HG03196 (cell line): ENCODE results near the gene YY1.
"Not testable (repeated sequence)": the region's sequence is repeated elsewhere in the genome, so short reads cannot be mapped to it uniquely, and the experiment has no call there.

ENCODE experiments used
- ATAC-seq: cut with Tn5 transposase; IDR thresholded peaks from one replicate; pipeline ENCODE4 v1.9.1; 2021; ENCODE audit not compliant: unreplicated experiment

Gene YY1

DNA sequence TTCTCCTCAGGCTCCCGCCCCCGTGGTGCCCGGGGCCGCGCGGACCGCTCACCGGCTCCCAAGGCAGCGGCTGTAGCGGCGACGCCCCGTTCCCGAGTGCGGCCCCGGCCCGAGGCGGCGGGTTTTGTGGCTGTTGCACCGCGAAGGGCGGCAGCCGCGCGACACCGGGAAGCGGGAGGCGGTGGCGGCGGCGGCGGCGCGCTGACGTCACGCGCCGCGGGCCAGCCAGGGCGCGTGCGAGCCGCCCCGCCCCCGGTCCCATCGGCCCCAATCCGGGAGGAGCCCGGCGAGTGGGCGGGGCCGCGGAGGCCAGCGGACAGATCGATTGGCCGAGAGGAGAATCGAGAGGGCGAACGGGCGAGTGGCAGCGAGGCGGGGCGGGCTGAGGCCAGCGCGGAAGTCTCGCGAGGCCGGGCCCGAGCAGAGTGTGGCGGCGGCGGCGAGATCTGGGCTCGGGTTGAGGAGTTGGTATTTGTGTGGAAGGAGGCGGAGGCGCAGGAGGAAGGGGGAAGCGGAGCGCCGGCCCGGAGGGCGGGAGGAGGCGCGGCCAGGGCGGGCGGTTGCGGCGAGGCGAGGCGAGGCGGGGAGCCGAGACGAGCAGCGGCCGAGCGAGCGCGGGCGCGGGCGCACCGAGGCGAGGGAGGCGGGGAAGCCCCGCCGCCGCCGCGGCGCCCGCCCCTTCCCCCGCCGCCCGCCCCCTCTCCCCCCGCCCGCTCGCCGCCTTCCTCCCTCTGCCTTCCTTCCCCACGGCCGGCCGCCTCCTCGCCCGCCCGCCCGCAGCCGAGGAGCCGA lies at the start of gene YY1:
Gene YY1 (plus strand): TSS at position 726 of the 792 bp plus-strand sequence. CDS start 101 bp downstream, outside the sequence.
- ATAC-seq = peak; percentile 74

DNA sequence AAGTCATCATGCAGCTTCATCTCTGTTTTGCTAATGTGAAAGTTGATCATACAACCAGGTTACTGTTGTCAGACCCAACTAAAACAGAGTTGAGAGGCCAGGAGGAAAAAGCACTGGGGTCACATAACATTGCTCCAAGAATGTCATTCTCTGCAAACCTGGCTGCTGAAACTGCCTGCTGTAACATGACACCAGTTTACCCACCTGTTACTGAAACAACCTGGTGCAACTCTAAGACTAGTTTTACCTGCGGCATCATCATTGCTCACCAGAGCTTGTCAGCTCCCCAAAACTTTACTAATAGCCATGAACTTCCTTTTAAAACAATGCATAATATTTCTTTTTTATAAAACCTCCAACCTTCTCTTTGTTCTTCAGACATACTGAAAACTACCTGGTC lies 48.8 kb upstream of the YY1 start:
- no peak for ATAC-seq

DNA sequence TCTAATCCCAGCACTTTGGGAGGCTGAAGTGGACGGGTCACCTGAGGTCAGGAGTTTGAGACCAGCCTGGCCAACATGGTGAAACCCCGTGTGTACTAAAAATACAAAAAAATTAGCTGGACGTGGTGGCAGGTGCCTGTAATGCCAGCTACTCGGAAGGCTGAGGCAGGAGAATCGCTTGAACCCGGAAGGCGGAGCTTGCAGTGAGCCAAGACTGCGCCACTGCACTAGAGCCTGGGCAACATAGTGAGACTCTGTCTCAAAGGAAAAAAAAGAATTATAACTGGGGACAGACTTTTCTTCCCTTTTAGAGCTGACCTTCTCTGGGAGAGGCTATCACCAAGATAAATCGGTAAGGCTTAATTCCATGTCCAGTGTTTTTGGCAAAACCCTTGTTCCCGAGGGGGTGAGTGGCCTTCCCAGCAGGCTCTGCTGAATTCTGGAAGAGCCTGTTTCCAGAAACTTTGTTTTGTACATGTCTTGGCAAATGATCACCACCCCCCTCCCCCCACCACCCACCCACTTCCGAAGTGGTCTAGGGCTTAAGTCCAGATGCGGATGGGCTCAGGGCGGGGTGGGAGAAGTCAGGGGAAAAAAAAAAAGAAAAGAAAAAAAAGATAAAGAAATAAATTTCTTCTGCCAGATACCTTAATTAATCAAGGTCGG lies 47.2 kb upstream of the YY1 start:
- ATAC-seq = no peak

DNA sequence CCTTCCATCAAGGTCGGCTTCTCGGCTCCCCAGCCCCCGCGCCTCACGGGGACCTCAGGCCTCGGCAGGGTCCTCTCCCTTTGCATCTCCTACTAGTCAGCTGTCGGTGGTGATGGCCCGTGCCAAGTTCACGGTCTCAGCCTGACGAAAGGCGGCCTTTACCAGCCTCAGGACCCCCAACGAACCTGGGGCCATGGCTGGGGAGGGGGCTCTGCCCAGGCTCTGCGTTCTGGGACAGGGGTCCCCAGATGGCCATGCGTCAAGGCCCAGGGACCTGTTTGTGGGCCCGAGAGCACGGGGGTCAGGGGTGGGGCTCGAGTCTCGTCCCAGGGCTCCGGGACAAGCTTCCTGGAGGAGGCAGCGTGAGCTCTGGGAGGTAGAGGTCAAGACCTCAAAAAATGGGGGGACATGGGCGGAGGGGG lies 46.7 kb upstream of the YY1 start:
- ATAC-seq = no peak

DNA sequence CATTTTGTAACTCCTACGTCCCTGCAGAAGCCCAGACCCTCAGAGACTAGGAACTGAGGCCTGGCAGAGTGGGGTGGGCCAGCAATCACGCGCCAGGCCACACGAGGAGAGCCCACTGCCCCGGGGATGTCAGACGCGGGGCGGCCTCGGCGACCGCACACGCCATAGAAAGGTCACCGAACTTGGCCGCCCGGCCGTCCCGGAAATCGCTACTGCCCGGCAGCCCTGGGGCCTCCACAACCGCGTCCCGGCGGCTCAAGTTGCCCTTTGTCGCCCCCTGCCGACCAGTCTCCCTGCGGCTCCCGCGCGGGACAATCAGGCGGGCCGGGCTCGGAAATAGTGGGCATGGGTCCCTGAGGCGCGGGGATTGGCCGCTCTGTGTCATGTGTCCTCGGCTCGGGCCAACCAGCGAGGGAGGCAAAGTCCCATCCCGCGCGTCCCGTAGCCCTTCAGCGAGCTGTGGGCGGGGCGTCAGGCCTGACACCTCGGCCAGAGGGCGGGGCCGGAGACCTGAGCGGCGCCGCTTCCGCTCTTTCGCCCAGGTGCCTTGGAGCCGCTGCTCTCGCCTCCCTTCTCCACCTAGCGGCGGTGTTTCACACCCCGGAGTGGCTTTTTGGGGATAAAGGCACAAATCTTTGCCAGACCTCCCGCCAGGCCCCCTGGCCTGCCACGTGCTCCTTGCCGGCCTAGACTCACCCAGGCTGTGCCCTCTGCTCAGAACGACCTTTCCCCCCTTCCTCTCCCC lies 46.1 kb upstream of the YY1 start:
- peak; percentile 98 for ATAC-seq

DNA sequence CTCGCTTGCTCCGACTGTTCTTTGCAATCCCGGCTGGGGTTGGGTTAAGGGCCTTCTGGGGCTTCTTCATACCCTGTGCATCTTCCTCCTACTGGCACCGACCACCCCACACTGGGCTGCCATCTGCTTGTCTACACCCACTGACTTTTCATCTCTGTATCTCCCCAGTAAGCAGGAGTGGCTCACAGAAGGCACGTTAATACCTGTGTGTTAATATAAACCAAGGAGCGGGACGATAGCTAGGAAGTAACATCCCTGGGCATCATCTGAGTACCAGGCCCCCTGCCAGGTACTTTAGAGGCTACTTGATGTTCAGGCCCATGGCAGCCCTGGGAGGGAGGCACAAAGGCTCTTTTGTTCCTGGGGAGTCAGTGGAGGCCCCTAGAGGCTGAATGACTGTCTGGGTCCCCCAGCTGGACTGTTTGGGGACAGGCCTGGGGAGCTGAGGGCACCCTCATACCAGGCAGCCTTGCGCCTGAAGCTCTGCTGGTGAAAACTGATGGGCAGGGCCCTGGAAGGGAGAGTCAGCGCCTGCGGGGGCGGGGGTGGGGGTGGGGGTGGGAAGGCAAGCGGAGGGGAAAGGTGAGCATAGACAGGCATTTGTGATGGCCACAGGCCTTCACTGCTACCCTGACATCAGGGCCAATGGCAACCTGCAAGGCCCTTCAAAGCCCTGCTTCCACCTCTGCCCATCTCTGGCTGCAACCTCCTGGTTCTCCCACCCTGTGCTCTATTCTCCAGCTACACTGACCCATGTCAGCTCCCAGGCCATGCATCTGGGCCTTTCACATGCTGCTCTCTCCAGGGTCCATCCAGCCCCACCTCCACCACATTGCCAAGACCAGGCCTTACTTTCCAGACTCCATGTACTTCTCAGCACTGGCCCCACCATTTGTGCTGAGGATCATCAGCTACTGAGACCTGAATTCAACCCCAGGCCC lies 45.3 kb upstream of the YY1 start:
- ATAC-seq = no peak

DNA sequence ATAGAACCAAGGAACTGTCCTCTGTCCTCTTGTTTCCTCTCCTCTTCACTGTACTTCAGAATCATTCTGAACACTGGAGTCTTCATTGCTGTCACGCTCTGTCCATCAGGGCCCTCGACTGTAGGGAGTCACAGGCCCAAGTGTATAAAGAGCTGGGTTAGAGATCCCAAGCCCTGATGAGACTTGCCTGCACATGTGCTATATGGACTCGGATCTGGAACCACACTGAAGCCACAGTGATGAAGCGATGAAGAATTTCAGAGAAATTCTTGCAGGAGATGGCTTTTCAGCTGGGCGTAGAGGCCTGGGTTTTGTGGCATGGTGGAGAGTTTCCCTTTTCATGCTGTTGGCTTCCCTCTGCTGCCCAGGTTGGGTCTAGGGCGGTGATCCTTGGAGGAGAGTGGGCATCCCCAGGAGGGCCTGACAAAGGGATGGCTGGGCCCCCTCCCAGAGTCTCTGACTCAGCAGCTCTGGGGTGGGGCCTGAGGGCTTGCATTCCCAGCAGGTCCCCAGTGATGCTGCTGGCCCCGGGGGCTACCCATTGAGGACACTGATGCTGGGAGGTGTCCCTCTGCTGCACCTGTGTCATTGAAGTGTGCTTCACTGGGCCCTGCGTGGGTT lies 39.6 kb upstream of the YY1 start:
- no peak for ATAC-seq

DNA sequence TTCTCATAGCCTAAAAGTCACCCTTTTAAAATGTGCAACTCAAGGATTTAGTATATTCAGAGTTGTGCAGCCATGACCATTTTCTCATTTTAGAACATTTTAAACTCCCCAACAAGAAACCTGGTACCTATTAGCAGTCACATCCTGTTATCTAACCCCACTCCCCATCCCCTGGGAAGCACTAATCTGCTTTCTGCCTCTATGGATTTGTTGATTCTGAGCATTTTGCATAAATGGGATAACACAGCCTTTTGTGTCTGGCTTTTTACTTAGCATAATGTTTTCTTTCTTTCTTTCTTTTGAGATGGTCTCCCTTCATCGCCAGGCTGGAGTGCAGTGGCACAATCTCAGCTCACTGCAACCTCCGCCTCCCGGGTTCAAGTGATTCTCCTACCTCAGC lies 38.6 kb upstream of the YY1 start:
- no peak for ATAC-seq

DNA sequence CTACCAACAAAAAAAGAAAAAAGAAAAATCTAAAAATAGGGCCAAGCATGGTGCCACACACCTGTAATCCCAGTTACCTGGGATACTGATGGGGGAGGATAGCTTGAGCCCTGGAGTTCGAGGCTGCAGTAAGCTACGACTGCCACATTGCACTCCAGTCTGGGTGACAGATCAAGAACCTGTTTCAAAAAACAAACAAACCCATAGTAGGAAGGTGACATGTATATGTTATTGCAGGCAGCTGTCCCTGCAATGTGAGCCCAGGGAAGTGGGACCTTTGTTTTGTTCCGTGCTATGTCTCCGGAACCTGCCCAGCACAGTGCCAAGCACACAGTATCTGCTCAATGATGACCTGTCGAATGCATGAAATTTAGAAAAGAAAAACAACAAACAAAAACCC lies 37.2 kb upstream of the YY1 start:
- no peak for ATAC-seq

DNA sequence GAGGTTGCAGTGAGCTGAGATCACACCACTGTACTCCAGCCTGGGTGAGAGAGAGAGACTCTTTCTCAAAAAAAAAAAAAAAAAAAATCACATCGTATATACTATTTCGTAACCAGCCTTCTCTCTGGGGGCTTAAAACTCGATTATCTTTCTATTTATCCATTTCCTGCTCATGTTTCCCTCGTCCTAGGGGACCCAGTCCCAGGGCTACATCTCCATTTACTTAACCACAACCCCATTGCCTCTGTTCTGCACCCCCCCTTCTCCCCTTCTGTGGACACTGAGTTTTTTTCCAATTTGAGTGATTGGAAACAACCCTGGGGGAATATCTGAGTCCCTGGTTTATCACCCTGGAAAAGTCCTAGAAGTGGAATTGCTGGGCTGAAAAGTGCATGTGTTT lies 36.2 kb upstream of the YY1 start:
- no peak for ATAC-seq

DNA sequence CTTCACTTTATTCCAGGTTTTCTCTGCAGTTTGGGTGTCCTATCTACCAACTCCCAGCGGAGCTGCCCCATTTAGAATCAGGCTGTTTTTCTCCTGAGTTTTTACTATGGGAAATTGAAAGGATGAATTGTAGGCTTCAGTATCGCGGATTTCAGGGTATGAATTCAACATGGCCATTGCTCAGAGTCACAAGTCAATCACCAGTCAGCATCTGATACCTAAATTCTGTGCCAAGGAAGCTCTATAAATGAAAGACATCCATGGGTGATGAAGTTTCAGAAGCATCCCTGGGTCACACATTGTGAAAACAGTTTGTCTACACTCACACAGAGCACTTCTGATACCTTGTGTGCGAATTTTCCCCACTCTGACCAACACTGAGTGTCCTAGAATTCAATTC lies 35.8 kb upstream of the YY1 start:
- no peak for ATAC-seq

DNA sequence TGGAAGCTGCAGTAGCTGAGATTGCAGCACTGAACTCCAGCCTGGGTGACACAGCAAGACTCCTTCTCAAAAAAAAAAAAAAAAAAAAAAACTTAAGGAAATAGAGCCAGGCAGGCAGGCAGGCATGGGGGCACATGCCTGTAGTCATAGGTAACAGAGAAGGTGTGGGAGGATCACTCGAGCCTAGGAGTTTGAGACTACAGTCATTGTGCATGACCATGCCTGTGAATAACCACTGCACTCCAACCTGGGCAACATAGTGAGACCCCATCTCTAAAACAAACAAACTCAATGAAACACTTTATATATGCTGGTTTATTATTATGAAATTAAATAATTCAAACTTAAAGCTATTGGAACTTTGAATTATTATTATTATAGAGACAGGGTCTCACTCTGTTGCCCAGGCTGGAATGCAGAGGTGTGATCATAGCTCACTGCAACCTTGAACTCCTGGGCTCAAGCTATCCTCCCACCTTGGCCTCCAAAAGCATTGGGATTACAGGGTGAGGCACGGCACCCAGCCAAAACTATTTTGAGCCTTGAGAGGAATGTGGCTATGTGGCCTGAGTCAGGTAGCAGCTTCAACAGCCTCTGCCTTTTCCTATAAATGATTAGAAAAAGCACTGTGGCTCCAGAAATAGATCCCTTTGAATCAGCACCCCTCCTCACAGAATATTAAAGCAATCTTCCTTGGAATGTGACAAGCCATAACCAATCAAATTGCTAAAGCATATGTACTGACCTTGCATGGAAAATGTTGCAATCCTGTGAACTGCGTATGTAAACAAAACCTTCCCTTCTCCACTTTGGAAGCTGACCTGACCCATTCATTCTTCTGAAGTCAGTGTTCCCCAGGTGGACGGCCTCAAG lies 34.7 kb upstream of the YY1 start:
- no peak for ATAC-seq

DNA sequence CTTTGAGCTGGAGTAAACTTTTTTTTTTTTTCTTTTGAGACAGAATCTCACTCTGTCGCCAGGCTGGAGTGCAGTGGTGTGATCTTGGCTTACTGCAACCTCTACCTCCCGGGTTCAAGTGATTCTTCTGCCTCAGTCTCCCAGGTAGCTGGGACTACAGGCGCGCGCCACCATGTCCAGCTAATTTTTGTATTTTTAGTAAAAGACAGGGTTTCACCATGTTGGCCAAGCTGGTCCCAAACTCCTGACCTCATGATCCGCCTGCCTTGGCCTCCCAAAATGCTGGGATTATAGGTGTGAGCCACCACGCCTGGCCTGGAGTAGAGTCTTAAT lies 34.1 kb upstream of the YY1 start:
- not testable (repeated sequence) for ATAC-seq

DNA sequence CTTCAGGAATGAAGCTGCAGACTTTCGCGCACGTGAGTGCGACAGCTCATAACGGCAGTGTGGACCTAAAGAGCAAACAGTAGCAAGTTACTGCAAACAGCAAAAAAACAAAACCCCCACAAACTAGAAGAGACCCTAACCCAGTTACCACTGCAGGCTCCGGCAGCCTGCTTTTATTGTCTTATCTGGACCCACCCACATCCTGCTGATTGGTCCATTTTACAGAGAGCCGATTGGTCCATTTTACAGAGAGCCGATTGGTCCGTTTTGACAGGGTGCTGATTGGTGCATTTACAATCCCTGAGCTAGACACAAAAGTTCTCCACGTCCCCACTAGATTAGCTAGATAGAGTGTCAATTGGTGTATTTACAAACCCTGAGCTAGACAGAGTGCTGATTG lies 31.4 kb upstream of the YY1 start:
- not testable (repeated sequence) for ATAC-seq

DNA sequence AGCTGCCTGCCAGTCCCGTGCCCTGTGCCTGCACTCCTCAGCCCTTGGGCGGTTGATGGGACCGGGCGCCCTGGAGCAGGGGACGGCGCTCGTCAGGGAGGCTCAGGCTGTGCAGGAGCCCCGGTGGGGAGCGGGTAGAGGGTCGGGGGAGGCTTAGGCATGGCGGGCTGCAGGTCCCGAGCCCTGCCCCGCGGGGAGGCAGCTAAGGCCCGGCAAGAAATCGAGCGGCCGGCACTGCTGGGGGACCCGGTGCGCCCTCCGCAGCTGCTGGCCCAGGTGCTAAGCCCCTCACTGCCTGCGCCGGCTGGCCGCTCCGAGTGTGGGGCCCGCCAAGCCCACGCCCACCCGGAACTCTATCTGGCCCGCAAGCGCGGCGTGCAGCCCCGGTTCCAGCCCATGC lies 30.8 kb upstream of the YY1 start:
- ATAC-seq = not testable (repeated sequence)

DNA sequence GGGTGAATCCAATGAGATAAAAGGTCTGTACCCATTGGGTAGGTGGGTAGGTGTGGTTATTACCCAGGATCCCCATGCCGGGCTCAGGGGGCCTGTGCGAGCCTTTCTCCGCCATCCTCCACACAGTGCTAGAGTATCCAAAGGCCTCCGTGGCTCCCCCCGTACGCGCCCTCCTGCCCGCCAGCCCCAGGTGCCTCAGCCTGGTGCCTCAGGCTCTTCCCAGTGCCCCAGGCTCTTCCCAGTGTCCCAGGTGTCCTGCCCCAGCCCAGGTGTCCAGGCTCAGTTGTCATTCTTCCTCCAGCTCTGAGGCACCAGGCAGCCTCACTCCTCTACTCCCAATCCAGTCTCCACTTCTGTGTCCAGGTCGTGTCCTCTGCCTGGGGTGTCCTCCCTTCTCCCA lies 27.6 kb upstream of the YY1 start:
- ATAC-seq = no peak

DNA sequence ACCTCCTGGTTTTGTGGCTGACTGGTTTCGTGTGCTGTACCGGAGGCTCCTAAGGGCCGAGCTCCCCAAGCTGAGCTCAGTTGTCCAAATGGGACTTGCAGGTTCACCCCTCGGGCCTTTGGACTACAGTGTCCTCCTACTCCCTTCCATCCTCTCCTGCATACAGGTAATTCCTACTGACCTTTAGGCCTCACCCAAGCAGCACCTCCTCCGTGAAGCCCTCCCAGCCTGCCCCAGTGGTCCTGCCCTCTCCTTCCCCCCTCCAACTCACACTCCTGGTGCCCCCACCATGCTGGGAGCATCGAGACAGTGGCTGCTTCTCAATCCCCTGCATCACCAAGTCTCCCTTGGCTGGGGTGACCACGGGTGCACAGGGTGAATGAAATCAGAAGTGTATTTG lies 27.1 kb upstream of the YY1 start:
- ATAC-seq = no peak

DNA sequence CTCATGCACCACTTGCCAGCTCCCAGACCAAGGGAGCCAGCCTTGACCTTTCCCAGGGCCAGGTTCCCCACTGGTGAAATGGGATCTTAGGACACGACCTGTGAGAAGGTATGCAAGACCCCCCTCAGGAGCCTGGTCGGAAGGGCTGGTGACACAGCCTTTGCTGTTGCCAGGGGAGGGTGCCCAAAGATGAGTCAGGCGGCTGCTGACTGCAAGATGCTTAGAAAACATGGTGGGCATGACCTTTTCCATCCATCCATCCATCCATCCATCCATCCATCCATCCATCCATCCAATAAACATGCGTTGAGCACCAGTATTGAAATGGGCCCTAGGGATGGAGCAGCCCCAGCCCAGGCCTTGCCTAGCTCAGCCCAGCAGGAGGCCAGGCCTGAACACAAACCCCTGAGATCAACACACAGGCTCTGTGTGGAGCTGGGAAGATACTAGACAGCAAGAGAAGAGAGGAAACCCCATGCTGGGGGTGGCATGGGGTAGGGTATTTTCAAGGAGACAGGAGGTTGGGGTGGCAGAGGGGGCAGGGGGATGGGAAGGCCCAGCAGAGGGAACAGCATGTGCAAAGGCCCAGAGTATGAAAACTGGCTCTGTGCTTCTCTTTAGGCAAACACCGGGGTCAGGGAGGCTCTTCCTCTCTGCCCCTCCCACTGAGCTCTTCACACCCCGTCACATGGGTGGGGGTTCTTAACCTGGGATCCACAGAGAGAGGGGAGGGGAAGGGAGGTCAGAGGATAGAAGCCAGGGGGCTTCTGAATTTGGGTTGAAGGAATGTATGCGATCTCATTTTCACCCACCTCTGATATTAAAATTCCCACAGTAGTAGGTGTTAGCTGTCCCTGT lies 26.2 kb upstream of the YY1 start:
- no peak for ATAC-seq

DNA sequence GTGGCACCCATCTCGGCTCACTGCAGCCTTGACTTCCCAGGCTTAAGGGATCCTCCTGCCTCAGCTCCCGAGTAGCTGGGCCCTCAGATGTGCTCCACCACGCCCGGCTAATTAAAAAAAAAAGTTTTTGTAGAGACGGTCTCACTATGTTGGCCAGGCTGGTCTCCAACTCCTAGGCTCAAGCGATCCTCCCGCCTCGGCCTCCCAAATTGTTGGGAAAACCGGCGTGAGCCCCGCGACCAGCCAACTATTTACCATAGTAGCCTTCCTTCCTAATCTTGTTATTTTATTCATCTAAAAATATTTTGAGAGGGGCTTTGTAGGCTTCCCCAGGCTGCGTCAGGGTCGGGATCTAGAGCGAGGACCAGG lies 25.4 kb upstream of the YY1 start:
- ATAC-seq = no peak
